T-helper 2 cell treated with Interferon-gamma antibody and Interleukin-4, amounts not matched to agents 5 μg/mL and 100 μg/mL, for 36 hours (primary cell): ENCODE results near the gene LRRC2.
"Not testable (repeated sequence)": the region's sequence is repeated elsewhere in the genome, so short reads cannot be mapped to it uniquely, and the experiment has no call there.

ENCODE experiments used
- DNase-seq: peaks from one replicate; pipeline ENCODE4 v3.0.0; 2021; ENCODE audit warnings: low spot score
- H3K27ac Mint-ChIP-seq: one replicate; pipeline ENCODE4 v1.8.0; 2021; ENCODE audit warnings: mild to moderate bottlenecking, mixed read lengths
- H3K27me3 Mint-ChIP-seq: one replicate; pipeline ENCODE4 v1.8.0; 2021; ENCODE audit warnings: low read depth, mixed read lengths
- H3K36me3 Mint-ChIP-seq: one replicate; pipeline ENCODE4 v1.8.0; 2021; ENCODE audit warnings: low read depth, mixed read lengths
- H3K4me1 Mint-ChIP-seq: one replicate; pipeline ENCODE4 v1.8.0; 2021; ENCODE audit warnings: low read depth, mixed read lengths
- H3K4me3 Mint-ChIP-seq: one replicate; pipeline ENCODE4 v1.8.0; 2022; ENCODE audit warnings: mild to moderate bottlenecking, moderate library complexity, mixed read lengths
- H3K9me3 Mint-ChIP-seq: one replicate; pipeline ENCODE4 v1.8.0; 2021; ENCODE audit warnings: mixed read lengths

The LRRC2 gene

DNA sequence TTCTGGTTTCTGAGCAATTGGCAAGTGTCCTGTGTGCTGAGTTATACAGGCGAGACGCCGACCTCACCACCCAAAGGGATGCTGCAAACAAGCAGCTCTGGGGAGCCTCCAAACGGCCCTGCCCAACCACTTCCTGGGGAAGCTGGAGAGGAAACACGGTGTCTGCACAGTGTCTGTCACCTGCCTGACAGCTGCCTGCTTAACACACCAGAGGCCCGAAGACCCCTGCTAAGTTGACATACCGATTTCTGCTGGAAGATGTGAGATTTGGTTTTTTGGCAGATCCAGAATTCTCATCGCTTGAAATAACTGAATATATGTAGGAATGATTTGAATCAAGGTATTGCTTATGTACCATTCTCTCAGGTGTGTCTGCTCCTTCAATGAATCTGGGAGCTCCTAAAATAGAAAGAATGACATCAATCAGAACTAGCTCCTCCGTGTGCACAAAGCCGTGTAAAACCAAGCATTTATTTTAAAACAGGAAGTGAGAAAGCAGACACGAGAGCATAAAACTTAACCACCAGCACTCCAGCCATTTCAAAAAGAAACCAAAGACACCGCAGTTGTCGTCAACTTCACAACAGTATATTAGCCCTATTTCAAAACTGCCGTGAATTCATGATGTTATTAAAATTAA, 27.2 kb downstream of the LRRC2 start:
- peaks cover 63% of the 10 kb centered on the region for H3K4me1 Mint-ChIP-seq
- H3K27me3 Mint-ChIP-seq, result peaks cover 23% of the 10 kb centered on the region
- peaks cover 6% of the 10 kb centered on the region for H3K9me3 Mint-ChIP-seq
- H3K36me3 Mint-ChIP-seq, result peaks cover 8% of the 10 kb centered on the region
- peak overlapping the region; percentile 72 for H3K4me3 Mint-ChIP-seq
- peak; percentile 67 for DNase-seq
- H3K27ac Mint-ChIP-seq, result peak overlapping the region; percentile 84

DNA sequence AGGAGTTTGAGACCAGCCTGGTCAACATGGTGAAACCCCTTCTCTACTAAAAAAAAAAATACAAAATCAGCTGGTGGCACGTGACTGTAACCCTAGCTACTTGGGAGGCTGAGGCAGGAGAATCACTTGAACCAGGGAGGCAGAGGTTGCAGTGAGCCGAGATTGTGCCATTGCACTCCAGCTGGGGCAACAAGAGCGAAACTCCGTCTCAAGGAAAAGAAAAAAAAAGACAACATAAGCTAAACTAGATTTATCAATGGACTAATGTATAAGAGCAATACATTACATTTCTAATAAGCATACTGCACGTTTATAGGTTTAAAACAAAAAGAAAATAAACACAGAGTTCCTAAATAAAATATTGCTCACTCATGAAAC, 27.7 kb downstream of the LRRC2 start:
- not testable (repeated sequence) for H3K36me3 Mint-ChIP-seq, H3K9me3 Mint-ChIP-seq, DNase-seq
- H3K4me1 Mint-ChIP-seq, result peaks cover 61% of the 10 kb centered on the region
- H3K27me3 Mint-ChIP-seq, result peaks cover 27% of the 10 kb centered on the region
- peak overlapping the region; percentile 84 for H3K27ac Mint-ChIP-seq
- H3K4me3 Mint-ChIP-seq, result peak overlapping the region; percentile 72

DNA sequence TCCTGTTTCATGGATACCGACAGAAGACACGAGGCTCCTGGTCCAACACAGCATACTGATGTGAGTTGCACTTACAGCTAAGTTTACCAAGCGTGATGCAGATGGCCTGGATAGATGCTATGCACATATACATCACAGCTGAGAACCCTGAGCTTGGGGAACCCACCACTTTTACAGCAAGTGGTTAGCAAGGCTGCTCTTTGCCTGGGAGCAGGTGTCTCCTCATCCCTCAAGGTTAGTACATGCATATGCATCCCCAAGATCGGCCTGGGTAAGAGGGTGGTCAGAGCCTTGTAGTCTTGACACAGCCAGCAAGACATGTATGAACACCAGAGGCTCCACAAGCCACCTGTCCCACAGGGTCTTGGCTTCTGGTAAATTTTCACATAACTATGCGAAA, 28.3 kb downstream of the LRRC2 start:
- Mint-ChIP-seq H3K36me3 (peaks cover 8% of the 10 kb centered on the region), H3K9me3 (peaks cover 6% of the 10 kb centered on the region), H3K4me1 (peaks cover 56% of the 10 kb centered on the region), H3K27ac (peak overlapping the region; percentile 84), H3K4me3 (peak overlapping the region; percentile 72), H3K27me3 (peaks cover 33% of the 10 kb centered on the region)
- no peak for DNase-seq

DNA sequence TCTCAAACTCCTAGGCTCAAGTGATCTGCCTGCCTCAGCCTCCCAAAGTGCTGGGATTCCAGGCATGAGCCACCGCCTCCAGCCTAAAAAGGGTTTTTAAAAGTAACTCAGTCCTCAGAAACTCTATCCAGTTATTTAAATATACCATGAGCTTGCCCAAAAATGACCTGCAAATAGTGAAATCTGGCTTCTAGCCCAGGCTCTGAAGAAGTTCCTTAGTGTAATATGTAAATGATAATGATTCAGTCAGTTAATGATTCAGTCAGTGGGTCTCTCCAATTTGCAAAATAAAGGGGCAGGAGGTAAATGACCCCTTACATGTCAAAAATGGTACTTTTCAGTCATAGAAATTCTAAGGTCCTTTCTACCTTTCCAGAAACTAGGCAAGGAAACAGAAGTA, 28.8 kb downstream of the LRRC2 start:
- no peak overlapping the region for H3K4me3 Mint-ChIP-seq
- peaks cover 6% of the 10 kb centered on the region for H3K9me3 Mint-ChIP-seq
- peaks cover 52% of the 10 kb centered on the region for H3K4me1 Mint-ChIP-seq
- peaks cover 8% of the 10 kb centered on the region for H3K36me3 Mint-ChIP-seq
- no peak for DNase-seq
- H3K27me3 Mint-ChIP-seq, result peaks cover 36% of the 10 kb centered on the region
- no peak overlapping the region for H3K27ac Mint-ChIP-seq

DNA sequence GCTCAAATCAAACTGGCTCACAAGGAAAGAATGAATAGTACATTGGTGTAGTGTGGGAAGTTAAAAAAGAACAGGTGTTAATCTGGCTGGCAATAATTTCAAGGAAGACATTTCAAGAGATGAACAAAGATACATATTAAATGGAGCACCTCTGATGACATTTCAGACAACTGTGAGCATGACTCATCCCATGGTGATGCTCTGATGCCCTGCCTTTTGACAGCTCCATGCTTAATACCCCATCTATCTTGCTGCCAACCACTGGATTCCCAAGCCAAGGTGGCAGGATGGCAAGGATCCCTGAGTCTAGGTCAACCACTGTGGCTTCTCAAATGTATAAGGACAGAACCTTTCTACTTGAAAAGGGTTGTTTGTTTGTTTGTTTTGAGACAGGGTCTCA, 29.3 kb downstream of the LRRC2 start:
- Mint-ChIP-seq H3K27me3 (peaks cover 42% of the 10 kb centered on the region), H3K36me3 (peaks cover 8% of the 10 kb centered on the region), H3K4me1 (peaks cover 46% of the 10 kb centered on the region), H3K9me3 (peaks cover 6% of the 10 kb centered on the region), H3K4me3 (no peak overlapping the region), H3K27ac (no peak overlapping the region)
- no peak for DNase-seq

DNA sequence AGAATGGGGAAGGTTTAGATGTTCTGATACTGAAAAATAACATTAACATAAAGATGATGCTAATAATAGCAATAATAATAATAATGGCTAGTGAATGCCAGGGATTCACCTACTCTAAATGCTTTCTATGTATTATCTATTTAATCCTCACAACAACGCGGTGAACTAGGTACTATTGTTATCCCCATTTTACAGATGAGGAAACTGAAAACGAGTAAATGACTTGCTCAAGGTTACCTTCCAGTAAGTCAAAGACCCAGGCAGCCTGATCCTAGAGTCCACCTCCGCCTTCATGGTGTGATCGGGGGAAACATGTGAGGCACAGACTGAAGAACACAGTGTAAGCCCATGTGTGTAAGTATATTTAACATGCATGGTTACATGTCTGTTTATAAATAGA, 30.4 kb downstream of the LRRC2 start:
- Mint-ChIP-seq H3K27me3 (peaks cover 52% of the 10 kb centered on the region), H3K36me3 (peaks cover 7% of the 10 kb centered on the region), H3K9me3 (peaks cover 6% of the 10 kb centered on the region), H3K27ac (no peak overlapping the region), H3K4me1 (peaks cover 42% of the 10 kb centered on the region), H3K4me3 (no peak overlapping the region)
- DNase-seq, result no peak

DNA sequence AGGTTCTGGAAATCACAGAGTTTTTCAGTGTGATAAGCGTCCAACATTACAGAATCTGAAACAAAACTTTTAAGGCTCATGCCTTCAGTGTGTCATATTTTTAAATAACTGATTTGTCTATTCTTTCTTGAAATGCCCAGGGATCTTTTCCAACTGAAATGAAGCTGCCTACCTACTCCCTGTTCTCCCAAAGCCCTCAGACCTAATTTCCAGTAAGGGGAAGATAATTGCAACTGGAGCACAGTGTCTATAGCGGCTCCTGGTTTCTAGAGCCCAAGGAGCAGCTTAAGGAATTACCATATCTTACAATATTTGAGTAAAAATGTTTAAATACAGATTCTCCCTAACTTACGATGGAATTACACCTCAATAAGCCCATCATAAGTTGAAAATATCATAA, 33.0 kb downstream of the LRRC2 start:
- no peak overlapping the region for H3K4me3 Mint-ChIP-seq
- no peak for DNase-seq
- no peak overlapping the region for H3K27ac Mint-ChIP-seq
- peaks cover 24% of the 10 kb centered on the region for H3K4me1 Mint-ChIP-seq
- H3K36me3 Mint-ChIP-seq, result peaks cover 5% of the 10 kb centered on the region
- H3K9me3 Mint-ChIP-seq, result peaks cover 6% of the 10 kb centered on the region
- peaks cover 60% of the 10 kb centered on the region for H3K27me3 Mint-ChIP-seq

DNA sequence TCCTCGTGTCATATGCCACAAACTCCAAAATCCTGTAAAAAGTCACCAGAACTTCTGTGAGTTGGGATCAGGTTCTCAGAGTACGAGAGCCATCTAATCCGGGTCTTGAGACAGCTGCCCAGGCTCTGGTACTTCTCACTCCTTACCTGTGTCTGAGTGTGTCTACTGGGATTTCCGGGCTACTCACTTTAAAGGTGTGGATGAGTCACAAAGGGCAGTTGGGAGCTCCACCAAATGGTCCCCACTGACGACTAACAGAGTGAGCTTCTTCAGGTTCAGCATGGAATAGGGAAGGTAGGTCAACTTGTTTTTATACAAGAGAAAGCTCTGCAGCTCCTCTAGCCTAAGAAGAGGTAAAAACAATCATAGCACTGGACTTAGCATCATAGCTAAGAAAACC, 38.9 kb downstream of the LRRC2 start:
- no peaks in the 10 kb centered on the region for H3K36me3 Mint-ChIP-seq
- H3K4me1 Mint-ChIP-seq, result no peaks in the 10 kb centered on the region
- H3K27ac Mint-ChIP-seq, result no peak overlapping the region

DNA sequence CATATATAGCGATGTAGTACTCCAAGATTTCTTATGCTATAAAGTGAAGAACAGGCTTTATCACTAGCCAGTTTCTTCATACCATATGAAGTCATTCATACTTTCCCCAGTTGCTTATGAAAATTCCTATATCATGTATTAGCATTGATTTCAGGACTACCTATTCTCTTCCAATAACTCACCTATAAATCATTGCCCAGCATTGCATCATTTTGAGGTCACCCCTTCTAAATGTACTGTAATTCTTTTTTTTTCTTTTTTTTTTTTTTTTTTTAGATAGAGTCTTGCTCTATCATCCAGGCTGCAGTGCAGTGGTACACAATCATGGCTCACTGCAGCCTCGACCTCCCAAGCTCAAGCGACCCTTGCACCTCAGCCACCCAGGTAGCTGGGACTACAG, 41.3 kb downstream of the LRRC2 start:
- Mint-ChIP-seq H3K4me1 (no peaks in the 10 kb centered on the region), H3K36me3 (no peaks in the 10 kb centered on the region), H3K27ac (no peak overlapping the region), H3K27me3 (peaks cover 29% of the 10 kb centered on the region), H3K4me3 (no peak overlapping the region), H3K9me3 (no peaks in the 10 kb centered on the region)
- no peak for DNase-seq

More for the DNA sequence above, 38.9 kb downstream of the LRRC2 start:
- H3K9me3 Mint-ChIP-seq, result no peaks in the 10 kb centered on the region
- peaks cover 49% of the 10 kb centered on the region for H3K27me3 Mint-ChIP-seq
- DNase-seq, result no peak
- H3K4me3 Mint-ChIP-seq, result no peak overlapping the region

DNA sequence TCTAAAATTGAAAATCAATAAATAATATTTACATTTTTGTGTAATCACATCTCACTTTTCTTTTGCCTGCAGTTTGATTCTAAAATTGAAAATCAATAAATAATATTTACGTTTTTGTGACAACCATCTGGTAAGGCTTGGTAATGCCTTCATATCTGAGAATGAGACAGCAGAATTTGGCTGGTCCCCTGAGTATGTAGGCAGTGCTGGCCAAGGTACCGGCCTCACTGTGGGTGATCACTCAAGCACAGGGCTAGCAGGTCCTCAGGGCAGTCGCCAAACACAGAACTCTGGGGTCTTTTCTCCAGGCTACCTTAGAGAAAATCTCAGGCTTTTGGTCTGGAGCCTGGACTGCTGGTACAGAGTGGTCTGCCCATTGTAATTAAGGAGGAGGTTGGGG, 42.1 kb downstream of the LRRC2 start:
- peaks cover 34% of the 10 kb centered on the region for H3K27me3 Mint-ChIP-seq
- H3K27ac Mint-ChIP-seq, result no peak overlapping the region
- H3K4me1 Mint-ChIP-seq, result no peaks in the 10 kb centered on the region
- no peaks in the 10 kb centered on the region for H3K9me3 Mint-ChIP-seq
- H3K36me3 Mint-ChIP-seq, result no peaks in the 10 kb centered on the region
- DNase-seq, result no peak
- no peak overlapping the region for H3K4me3 Mint-ChIP-seq

DNA sequence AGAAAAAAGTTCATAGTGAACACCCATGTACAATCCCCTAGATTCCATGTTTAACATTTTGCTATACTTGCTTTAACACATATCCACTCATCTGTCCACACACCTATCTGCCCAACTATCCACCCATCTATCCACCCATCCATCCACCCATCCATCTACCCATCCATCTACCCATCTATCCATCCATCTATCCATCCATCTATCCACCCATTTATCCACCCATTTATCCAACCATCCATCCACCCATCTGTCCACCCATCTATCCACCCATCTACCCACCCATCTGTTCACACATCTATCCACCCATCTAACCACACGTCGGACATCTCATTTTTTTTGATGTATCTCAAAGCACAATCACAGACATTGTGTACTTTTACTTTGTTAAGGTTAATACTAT, 42.5 kb downstream of the LRRC2 start:
- Mint-ChIP-seq H3K36me3 (no peaks in the 10 kb centered on the region), H3K4me3 (no peak overlapping the region), H3K9me3 (no peaks in the 10 kb centered on the region)

DNA sequence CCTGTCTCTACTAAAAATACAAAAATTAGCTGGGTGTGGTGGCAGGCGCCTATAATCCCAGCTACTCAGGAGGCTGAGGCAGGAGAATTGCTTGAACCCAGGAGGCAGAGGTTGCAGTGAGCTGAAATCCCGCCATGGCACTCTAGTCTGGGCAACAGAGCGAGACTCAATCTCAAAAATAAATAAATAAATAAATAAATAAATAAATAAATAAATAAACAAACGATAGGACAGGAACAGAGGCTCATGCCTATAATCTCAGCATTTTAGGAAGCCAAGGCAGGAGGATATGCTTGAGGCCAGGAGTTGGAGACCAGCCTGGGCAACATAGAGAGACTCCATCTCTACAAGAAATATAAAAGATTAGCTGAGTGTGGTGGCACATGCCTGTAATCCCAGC, 43.9 kb downstream of the LRRC2 start:
- not testable (repeated sequence) for H3K36me3 Mint-ChIP-seq, H3K4me1 Mint-ChIP-seq, H3K4me3 Mint-ChIP-seq, H3K9me3 Mint-ChIP-seq, H3K27ac Mint-ChIP-seq, DNase-seq
- peaks cover 35% of the 10 kb centered on the region for H3K27me3 Mint-ChIP-seq

More for the DNA sequence above, 42.5 kb downstream of the LRRC2 start:
- DNase-seq, result no peak
- no peak overlapping the region for H3K27ac Mint-ChIP-seq
- no peaks in the 10 kb centered on the region for H3K4me1 Mint-ChIP-seq
- peaks cover 35% of the 10 kb centered on the region for H3K27me3 Mint-ChIP-seq

DNA sequence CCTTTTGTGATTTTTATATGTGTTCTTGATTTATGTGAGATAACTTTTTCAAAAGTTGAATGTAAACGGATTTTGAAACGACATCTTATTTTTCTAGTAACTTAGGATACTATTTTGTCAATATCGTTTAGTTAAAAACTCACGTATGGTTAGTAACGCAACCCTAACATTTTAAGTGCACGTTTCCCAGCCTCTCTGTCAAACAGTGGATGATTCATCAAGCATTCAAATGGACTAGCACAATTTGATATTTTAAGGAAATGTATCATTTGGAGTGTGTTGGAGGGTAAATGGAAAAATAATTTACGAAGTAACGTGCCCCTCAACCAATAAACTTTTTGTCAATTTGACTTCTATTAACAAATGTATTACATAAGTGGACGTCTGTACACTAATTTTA, 45.0 kb downstream of the LRRC2 start:
- Mint-ChIP-seq H3K27me3 (peaks cover 29% of the 10 kb centered on the region), H3K9me3 (no peaks in the 10 kb centered on the region), H3K36me3 (no peaks in the 10 kb centered on the region), H3K4me3 (no peak overlapping the region), H3K4me1 (no peaks in the 10 kb centered on the region), H3K27ac (no peak overlapping the region)
- no peak for DNase-seq

DNA sequence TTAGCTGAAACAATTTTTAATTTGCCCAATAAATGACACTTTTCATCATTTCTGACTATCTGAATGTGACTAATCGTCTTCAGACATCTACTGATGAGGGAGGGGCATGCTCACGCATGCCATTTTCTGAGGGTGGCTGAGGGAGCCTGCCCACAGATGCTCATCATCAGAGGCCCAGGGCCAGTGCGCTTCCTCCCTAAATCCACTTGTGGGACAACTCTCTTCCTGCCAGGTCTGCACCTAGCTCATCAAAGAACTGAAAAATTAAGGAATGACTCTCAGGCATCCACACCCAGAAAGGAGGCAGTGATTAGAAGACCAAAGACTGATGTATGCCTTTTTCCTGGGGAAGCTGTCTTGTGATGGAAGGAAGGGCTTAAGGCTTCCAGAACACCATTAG, 45.6 kb downstream of the LRRC2 start:
- no peak for DNase-seq
- Mint-ChIP-seq H3K36me3 (no peaks in the 10 kb centered on the region), H3K4me3 (no peak overlapping the region), H3K27ac (no peak overlapping the region), H3K4me1 (no peaks in the 10 kb centered on the region), H3K27me3 (peaks cover 26% of the 10 kb centered on the region), H3K9me3 (no peaks in the 10 kb centered on the region)

DNA sequence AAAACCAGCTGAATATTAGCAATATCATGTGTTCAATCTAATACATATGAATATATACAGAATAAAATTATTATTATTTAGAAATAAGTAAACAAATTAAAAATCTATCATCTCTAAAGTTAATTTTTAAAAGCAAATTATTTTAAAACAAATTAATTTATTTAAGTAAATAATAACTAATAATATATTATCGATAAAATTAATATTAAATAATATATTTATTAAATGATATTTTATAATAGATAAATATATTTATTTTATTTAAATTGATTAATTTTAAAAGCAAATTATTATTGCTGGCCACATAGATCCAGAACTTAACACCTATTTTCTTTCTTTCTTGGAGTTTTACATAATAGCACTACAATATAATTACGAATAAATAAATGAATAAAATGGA, 46.1 kb downstream of the LRRC2 start:
- H3K27ac Mint-ChIP-seq, result no peak overlapping the region
- no peaks in the 10 kb centered on the region for H3K4me1 Mint-ChIP-seq
- no peaks in the 10 kb centered on the region for H3K36me3 Mint-ChIP-seq
- DNase-seq, result no peak
- no peaks in the 10 kb centered on the region for H3K9me3 Mint-ChIP-seq
- peaks cover 23% of the 10 kb centered on the region for H3K27me3 Mint-ChIP-seq
- no peak overlapping the region for H3K4me3 Mint-ChIP-seq
